GM19467 (cell line): ENCODE measurements around the gene KRTAP12-4.
"Not testable (repeated sequence)": the region's sequence is repeated elsewhere in the genome, so short reads cannot be mapped to it uniquely, and the experiment has no call there.

Experiments
- ATAC-seq: cut with Tn5 transposase; IDR thresholded peaks from one replicate; pipeline ENCODE4 v1.9.1; 2021; ENCODE audit warnings: mild to moderate bottlenecking, moderate library complexity; ENCODE audit not compliant: unreplicated experiment

The KRTAP12-4 gene

DNA sequence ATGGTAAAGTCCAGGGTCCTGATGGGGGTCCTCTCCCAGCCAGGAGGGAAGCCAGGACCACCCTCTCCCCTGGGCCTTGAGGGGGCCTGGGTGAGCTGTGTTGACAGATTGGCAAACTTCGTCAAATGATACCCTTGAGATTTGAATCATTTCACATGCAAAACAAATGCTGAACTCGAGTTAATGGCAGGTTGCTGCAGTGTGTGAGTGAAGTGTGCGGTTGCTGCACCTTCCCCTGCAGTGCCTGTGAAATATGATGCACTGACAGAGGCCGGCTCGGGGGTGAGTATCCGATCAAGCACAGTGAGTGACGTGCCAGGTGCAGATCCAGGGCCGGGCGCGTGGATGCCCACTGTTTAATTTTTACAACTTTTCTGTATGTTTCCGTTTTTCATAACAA is 33.2 kb upstream of the KRTAP12-4 start:
- no peak for ATAC-seq

DNA sequence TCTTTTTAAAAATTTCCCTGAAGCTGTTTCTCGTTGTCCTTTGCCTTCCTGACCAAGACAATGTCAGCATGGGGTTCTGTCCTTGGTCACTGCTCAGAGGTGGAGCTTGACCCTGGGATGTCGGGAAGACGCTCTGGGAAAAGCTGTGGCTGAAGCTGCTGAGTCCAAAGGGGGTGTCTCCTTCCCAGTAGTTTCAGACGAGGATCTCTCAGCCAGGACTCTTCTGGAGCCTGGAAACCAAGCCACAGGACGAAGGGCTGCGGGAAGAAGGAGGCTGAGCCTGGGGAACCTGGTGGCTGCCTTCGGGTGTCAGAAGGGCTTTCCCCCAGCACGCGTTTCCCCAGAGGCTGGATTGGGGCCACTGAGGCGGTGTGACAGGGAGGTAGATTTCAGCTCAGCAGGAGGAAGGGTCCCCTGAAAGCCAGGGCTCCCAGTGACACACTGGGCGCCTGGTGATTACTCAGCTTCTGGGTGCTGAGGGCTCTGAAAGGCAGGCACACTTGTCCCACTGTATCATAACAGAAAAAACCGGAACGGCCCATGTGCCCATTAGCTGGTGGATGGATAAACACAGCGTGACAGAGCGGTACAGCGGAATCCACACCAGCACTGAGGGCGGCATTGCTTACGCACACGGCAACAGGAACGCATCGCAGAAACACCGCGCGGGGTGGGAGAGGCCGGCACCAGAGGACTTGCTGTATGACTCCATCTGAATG is 32.5 kb upstream of the KRTAP12-4 start:
- ATAC-seq = no peak

DNA sequence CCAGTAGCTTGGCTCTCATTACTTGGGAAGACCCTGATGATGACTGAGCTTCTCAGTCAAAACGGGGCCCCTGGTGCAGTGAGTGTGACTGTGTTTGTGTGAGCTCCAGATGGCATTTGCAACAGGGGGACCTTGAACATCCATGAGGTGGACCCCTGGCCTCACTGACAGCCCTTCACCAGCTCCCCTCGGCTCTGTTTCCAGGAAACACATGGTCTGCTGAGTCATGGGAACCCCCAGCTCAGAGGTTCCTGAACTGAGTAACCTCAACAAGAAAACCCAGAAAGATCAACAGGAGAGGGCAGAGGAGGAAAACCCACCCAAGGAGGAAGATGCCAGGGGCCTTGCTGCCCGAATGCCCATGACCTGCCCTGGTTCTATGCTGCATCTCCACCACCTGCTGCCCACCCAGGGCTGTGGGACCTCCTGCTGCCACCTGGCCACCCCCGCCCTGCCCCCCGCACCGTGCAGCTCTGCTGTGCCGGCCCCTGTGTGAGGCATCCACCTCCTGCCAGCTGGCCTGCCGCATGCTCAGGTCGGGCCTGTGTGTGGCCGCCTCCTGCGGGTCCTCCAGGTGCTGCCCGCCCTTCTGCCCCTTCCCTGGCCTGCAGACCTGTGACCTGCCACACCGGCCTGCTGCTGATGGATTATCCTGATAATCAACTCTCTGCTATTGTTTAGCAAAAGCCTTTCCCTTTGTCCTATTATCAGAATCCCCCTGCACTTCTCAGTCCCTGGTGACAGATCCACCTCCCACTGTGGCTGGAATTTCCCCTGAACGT is 31.7 kb upstream of the KRTAP12-4 start:
- ATAC-seq = no peak

DNA sequence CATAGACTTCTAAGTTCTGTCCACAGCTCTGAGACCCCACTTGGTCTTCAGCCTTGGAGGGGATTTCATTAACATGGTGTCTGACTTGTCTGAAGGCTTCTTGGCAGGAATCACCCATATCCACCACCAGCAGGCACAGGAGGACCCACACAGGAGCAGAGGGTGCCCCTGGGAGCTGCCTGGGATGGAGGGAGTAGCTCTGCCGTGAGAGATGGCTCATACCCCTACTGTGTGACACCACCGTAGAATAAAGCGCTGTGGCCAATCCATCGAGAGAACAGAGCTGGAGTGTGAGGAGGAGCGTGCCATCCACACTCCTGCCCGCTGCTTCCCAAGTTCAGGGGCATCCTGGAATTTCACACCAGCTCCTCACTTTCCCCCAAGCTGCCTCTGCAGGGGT is 30.6 kb upstream of the KRTAP12-4 start:
- ATAC-seq = not testable (repeated sequence)

DNA sequence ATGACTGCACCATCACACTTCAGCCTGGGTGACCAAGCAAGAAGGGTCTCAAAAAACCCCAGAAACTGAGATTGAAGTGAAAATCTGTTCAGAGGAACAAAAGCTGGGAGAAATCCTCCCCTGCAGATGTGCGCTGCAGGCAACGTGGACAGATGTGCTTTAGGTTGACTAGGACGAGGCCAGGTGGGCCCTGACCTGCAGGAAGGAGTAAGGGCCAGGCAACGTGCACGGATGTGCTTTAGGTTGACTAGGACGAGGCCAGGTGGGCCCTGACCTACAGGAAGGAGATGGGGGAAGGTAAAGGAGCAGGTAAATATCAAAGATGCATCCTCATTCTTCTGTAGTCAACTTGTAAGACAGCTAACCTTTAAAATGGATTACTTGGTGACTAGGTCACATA is 30.0 kb upstream of the KRTAP12-4 start:
- ATAC-seq = no peak

DNA sequence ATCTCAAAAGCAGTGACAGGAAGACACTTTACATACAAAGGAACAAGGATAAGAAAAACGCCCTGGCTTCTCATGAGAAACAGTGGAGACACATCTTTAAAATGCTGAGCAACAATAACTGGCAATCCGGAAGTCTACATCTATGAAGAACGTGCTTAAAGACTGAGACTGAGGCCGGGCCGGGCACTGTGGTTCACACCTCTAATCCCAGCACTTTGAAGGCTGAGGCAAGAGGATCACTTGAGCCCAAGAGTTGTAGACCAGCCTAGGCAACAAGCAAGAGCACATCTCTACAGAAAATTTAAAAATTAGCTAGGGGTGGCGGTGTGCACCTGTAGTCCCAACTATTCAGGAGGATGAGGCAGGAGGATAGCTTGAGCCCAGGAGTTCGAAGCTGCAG is 29.6 kb upstream of the KRTAP12-4 start:
- no peak for ATAC-seq

DNA sequence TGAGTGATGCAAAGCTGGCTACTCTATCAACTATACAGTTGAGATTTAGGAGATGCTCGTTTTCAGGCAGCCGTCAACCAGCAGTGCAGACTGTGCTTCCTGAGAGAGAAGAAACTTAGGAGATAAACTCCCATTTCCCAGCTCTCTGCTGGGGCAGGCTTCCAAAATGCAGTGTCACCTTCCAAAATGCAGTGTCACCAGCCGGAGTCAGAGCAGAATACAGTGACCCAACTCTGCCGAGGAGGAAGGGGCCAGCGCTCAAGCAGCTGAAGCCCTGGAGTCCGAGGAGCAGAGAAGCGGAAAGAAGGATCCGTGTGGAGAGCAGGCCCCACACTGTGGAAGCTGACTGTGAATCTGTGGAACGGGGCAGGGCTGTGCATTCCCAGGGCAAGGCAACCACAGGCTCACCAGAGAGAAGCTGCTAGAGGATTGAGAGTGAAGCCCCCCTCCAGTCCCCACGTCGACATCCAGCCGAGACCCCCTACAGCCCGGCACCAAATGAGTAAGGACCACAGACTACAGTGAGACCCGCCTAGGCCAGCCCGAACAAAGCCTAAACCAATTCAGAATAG is 28.2 kb upstream of the KRTAP12-4 start:
- no peak for ATAC-seq

DNA sequence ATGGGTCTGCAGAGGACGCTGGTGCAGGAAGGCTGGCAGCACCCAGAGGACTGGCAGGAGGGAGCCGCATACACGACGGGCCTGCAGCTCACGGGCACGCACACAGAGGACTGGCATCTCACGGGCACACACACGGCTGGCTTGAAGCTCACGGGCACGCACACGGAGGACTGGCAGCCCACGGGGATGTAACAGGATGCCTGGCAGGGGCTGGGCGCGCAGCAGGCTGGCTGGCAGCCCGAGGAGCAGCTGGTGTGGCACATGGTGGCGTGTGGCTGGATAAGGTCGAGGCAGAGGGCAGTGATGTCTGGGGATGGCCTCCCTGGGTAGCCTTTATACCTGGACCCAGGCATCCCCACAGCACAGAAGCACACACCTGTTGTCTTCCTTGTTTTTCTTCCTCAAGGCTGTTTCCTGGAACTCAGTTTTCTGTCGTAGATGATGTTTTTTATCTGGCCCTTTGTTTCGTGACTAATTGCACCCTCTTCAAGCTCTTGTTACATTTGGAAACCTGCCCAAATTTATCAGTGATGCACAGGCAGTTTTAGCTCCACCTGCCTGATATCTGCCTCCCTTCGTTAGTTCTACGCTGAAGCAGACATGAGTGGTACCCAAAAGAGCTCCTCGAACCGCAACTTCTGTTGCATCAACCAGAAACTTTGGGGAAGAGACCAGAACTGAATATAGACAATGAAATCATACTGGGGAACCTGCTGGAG is 27.6 kb upstream of the KRTAP12-4 start, which contains the start of gene KRTAP12-1:
TSS of gene KRTAP12-1 (minus strand) at position 303 of the 719 bp plus-strand sequence. CDS start at position 263, 40 bp downstream.
- ATAC-seq = no peak

DNA sequence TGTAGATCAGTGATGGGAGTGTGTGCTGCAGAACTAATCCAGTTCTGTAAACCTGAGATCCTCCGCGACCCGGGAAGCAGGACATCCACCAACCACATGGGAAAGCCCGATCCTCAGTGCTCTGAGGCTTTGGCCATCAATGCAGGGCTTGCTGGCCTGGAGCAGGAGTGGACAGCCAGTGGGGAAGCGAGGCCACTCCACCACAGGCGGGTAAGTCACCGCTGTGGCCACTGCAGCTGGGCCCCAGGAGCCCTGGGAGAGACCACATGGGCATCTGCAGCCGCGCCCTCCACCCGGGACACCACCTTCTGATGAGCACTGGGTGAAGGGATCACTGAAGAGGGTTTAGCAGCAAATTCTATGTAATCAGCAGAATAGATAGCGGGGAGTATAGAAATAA is 26.7 kb upstream of the KRTAP12-4 start:
- no peak for ATAC-seq

DNA sequence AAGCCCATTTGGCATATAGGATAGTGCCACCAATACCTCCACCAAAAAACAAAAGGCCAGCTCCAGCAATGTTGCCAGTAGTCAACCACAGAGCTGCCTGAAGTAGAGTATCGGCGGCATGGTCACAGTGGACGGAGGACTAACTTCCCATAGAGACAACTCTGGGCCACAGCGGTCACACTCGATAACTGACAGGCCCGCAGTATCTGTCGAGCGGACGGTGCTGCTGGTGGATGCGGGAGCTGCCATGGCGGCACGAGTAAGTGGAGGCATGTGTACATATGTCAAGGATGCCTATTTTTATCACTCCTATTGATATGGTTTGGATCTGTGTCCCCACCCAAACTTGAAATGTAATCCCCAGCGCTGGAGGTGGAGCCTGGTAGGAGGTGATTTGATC is 23.4 kb upstream of the KRTAP12-4 start:
- no peak for ATAC-seq

DNA sequence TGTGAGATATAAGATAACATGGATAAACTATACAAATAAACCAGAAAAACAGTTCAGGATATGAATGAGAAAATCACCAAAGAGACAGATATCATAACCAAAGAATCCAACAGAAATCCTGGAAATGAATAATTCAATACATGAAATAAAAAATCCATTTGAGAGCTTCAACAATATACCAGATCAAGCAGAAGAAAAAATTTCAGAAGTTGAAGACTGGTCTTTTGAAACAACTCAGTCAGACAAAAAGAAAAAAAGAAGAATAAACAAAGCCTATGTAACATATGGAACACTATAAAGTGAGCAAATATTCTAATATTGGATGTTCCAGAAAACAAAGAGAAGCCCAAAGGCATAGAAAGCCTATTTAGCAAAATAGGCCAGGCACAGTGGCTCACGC is 17.5 kb upstream of the KRTAP12-4 start:
- ATAC-seq = no peak

DNA sequence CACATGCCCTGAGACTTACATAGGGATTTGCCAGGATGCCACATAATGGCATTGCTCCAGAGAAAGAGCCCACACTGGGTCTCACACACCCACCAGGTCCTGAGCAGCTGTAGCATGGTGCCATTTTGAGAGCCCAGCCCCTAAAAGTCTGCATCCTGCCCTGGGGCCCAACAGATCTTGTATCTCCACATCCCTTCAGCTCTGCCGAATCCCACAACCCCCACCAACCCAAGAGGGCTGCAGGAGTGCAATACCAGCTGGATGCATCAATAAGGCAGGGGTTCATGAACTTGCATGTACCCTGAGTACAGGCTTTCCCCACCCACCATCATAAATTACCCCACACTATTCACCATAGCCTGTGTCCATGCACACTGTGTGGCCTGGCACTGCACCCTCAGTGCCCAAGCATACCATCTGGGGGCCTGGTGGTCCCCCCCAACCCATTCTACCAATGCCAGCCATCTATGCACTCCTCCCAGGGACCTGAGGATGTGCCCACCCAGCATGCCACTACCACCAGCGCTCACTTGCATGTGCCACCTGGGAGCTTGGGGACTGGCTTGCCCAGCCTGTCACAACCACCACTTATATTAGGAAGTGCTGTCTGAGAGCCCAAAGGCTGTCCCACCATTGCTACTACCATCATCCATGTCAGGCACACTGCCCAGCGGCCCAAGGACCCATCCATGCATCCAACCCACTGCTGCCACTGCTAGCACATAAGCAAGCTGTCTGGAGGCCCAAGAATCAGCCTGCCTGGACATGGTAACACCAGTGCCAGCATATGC is 16.4 kb upstream of the KRTAP12-4 start:
- ATAC-seq = no peak

DNA sequence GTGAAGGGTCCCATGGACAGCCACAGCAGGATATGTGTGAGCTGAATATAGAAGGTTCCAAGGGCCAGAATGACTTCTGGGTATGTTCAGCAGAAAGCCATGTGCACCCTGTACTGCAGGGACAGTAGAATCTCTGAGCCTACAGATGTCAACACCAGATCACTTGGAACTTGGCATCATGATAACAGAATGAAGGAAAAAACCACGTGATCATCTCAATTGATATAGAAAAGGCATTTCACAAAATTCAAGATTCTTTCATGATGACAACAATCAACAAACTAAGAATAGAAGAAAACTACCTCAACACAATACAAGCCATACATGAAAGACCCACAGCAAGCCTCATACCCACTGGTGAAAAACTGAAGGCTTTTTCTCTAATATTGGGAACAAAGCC is 13.2 kb upstream of the KRTAP12-4 start:
- no peak for ATAC-seq

DNA sequence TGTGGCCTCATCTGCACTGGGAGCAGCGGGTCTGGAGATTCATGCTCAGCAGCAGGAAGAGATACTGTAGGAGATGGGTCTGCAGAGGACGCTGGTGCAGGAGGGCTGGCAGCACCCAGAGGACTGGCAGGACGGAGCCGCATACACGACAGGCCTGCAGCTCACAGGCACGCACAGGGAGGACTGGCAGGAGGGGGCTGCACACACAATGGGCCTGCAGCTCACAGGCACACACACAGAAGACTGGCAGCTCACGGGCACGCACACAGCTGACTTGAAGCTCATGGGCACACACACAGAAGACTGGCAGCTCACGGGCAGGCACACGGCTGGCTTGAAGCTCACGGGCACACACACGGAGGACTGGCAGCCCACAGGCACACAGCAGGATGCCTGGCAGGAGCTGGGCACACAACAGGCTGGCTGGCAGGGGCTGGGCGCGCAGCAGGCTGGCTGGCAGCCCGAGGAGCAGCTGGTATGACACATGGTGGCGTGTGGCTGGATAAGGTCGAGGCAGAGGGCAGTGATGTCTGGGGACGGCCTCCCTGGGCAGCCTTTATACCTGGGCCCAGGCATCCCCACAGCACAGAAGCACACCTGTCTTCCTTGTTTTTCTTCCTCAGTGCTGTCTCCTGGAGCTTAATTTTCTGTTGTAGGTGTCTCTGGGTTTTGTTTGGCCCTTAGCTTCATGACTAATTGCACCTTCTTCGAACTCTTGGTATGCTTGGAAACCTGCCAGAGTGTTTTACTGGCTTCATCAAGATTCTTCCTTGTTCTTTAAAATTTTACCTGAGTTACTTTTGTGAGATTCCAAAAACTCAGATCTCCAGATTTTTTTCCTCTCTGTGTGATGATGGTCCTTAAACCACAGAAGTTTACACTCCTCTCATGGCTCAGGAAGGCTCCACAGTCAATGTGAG is 12.2 kb upstream of the KRTAP12-4 start, which contains the start of gene KRTAP12-2:
TSS of gene KRTAP12-2 (minus strand) at position 527 of the 920 bp plus-strand sequence. CDS start at position 486, 41 bp downstream.
- ATAC-seq = no peak

DNA sequence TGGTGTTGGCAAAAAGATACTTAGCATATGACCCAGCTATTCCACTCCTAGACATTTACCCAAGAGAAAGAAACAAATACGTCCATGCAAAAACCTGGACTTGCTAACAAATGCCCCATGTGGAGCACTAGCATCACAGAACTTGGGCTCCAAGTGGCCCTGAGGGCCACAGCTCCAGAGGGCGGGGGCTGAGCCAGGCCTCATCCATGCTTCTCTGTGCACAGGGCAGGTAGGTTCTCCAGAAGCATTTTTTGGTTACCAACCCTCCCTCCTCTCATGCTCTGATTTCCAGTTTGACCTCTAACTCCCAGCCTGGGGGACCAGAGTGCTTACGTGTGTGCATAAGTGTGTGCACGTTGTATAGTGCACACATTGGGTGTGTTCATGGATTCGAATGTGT is 10.2 kb upstream of the KRTAP12-4 start:
- no peak for ATAC-seq

DNA sequence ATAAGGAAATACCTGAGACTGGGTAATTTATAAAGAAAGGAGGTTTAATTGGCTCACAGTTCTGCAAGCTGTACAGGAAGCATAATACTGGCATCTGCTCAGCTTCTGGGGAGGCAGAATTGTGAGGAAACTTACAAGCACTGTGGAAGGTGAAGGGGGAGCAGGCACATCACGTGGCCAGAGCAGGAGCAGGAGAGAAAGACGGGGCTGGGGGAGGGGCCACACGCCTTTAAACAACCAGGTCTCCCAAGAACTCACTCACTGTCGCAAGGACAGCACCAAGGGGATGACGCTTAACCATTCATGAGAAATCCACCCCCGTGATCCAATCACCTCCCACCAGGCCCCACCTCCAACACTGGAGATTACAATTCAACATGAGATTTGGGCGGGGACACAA is 7.1 kb upstream of the KRTAP12-4 start:
- not testable (repeated sequence) for ATAC-seq

DNA sequence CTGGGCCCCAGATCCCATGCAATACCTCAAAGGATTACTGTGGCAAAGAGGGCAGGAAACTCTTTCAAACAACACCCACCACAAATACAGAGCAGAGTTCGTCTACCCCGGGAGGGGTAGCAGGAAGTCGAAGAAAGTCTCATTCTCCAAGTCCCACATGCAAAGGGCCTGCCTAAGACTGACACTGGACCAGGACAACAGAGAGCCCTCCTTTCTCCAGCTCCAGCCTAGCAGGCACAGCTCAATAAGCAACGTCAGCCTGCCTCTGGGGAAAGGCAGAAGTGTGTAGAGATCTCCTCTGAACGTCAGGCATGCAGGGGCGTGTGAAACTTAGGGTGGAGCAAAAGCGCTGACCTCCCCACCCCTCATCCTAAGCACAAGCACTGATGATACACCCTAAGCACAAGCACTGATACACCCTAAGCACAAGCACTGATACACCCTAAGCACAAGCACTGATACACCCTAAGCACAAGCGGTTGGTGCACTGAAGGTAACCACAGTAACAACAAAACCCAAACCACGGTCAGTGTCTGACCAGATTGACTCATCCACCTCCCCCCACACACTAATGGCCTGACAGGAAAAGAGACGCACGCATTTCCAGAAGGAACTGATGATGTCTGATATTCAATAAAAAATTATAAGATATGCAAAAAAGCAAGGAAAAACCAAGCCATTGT is 4.6 kb upstream of the KRTAP12-4 start:
- no peak for ATAC-seq

DNA sequence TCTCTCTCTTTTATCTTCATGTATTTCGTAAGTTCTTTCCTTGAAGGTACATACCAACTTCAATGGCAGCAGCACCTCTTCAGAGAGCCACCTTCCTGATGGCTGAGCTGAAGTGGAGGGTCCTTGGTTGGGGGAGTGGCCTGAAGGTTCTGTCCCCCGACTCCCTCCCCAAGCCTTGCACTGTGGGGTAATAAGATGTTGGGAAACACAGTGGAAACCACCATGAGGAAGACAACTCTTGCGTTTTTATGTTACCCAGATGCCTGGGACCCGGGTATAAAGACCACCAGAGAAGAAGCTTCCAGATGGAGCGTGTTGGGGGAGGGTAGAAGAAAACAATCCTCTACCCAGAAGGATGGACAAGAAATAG is 4.1 kb upstream of the KRTAP12-4 start:
- ATAC-seq = no peak
